ENCODE data around the gene PDE9A.
"Not testable (repeated sequence)": the region's sequence is repeated elsewhere in the genome, so short reads cannot be mapped to it uniquely, and the experiment has no call there.

PDE9A gene

GRCh38 chr21:42780617-42781016 lies 127.2 kb downstream of the PDE9A start:
- no peak for DNase-seq

GRCh38 chr21:42781150-42781970 lies 127.9 kb downstream of the PDE9A start:
- DNase-seq: no peak

- no peak for DNase-seq
Measured at GRCh38 chr21:42781971-42782722, 128.7 kb downstream of the PDE9A start.

- DNase-seq: no peak
Measured at GRCh38 chr21:42782723-42783242, 129.4 kb downstream of the PDE9A start.

GRCh38 chr21:42784276-42784675 lies 130.9 kb downstream of the PDE9A start:
- no peak for DNase-seq

- DNase-seq: no peak
Measured at GRCh38 chr21:42784896-42785451, 131.6 kb downstream of the PDE9A start.

- DNase-seq: no peak
Measured at GRCh38 chr21:42785666-42786427, 132.4 kb downstream of the PDE9A start.

- DNase-seq: no peak
Measured at GRCh38 chr21:42786884-42787283, 133.5 kb downstream of the PDE9A start.

- DNase-seq: no peak
Measured at GRCh38 chr21:42787613-42788012, 134.2 kb downstream of the PDE9A start.

GRCh38 chr21:42790520-42791065 lies 137.2 kb downstream of the PDE9A start:
- no peak for DNase-seq

- no peak for DNase-seq
Measured at GRCh38 chr21:42793774-42794173, 140.4 kb downstream of the PDE9A start.

- no peak for DNase-seq
Measured at GRCh38 chr21:42794551-42794950, 141.1 kb downstream of the PDE9A start.

- no peak for DNase-seq
Measured at GRCh38 chr21:42796327-42797062, 143.1 kb downstream of the PDE9A start.

- no peak for DNase-seq
Measured at GRCh38 chr21:42797522-42797921, 144.1 kb downstream of the PDE9A start.

GRCh38 chr21:42798106-42798505 lies 144.7 kb downstream of the PDE9A start:
- DNase-seq: no peak

- no peak for DNase-seq
Measured at GRCh38 chr21:42799516-42799915, 146.1 kb downstream of the PDE9A start.

GRCh38 chr21:42799948-42800347 lies 146.5 kb downstream of the PDE9A start:
- no peak for DNase-seq

GRCh38 chr21:42801616-42802015 lies 148.2 kb downstream of the PDE9A start:
- DNase-seq: not testable (repeated sequence)

GRCh38 chr21:42806509-42807140 lies 153.2 kb downstream of the PDE9A start:
- no peak for DNase-seq

- DNase-seq: not testable (repeated sequence)
Measured at GRCh38 chr21:42807293-42807895, 154.0 kb downstream of the PDE9A start.

All from NCI-H1694 (cell line).